Measurements from ENCODE around the gene ZNF22.

The ZNF22 gene

DNA sequence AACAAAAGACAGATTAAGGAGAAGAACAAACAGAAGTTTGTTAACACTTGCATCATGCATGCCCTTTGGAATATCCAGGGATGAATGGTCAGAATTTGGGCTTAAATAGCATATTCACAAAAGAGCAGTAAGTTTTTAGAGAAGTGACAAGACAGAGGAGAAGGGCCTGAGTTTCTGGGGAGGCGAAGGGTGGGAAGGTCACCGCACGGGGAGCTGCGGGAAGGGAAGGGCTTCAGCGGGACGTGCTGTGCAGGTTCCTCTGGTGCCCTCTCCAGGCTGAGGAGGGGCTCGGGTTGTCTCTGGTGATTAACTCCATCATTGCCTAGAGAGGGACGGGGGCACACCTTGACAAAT, 10.4 kb upstream of the ZNF22 start:
- no peak for DNase-seq (ENCODE audit: low spot score)
- TF ChIP-seq CTCF (IDR thresholded peaks at IDR 0.05; ENCODE audit: extremely low read depth, missing control alignments), result no peak

DNA sequence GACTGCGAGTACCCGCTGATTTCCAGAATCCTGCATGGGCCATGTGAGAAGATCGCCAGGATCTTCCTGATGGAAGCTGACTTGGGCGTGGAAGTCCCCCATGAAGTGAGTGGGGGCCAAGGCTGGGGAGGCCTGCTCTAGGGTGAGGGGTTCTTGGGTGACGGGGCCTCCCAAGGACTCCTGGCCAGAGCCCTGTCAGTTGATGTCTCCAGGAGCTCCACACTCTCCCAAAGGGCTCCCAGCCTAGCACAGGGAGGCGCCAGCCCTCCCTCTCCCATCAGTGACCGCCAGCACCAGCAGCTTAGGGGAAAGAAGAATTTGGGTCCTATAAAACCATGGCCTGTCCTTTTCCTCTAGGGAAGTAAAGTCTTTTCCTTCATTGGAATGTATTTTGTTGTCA, 9.8 kb upstream of the ZNF22 start:
- no peak for DNase-seq (ENCODE audit: low spot score)

DNA sequence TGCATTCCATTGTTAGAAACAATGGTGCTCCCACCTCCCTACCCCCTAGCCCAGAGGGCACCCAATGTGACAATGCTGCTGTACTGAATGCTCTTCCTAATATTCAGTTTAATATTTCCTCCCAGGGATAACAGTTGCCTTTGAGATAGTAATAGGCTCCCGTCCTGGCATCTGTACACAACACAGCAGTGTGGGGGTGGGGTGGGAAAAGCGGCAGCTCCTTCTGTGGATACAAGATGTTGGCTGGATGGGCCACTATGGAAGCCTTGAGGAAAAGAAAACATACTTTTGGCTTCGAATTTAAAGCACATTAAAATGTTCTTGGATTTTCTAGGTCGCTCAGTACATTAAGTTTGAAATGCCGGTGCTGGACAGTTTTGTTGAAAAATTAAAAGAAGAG, 9.2 kb upstream of the ZNF22 start:
- no peak for TF ChIP-seq CTCF (IDR thresholded peaks at IDR 0.05; ENCODE audit: extremely low read depth, missing control alignments)
- DNase-seq (ENCODE audit: low spot score), result no peak

More for the DNA sequence above, 9.8 kb upstream of the ZNF22 start:
- no peak for TF ChIP-seq CTCF (IDR thresholded peaks at IDR 0.05; ENCODE audit: extremely low read depth, missing control alignments)

DNA sequence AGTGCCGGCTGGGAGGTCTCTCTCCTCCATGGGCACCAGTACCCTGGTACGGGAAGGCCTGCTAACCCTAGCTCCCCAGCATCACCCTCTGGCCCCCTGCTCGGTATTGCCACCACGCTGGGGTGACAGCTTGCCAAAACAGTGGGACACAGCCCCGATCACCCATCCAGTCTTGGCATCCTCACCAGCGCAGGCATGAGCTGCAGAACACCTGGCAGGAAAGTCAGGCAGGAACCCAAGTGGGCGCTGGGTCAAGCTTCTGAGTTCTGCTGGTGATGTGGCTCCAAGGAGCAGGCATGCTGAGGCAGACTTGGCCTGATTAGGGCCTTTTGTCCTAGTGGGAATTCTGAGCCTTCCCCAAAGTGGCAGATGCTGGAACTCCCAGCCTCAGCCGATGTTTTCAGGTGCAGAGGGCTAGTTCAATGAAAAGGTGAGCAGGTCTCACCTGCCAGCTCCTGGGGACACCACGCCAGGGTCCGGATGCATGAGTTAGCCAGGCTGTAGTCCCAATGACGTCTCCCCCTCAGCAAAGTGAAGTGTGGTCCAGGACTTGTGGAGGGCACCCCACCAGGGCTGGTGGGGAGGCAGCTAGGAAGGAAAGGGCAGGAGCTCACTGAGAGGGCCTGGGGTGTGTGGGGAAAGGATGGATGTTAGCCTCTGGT, 8.5 kb upstream of the ZNF22 start:
- no peak for TF ChIP-seq CTCF (IDR thresholded peaks at IDR 0.05; ENCODE audit: extremely low read depth, missing control alignments)
- no peak for DNase-seq (ENCODE audit: low spot score)

GRCh38 chr10:44992732-44993225, 7.9 kb upstream of the ZNF22 start:
- DNase-seq (ENCODE audit: low spot score), result no peak
- TF ChIP-seq CTCF (IDR thresholded peaks at IDR 0.05; ENCODE audit: extremely low read depth, missing control alignments), result no peak

- DNase-seq (ENCODE audit: low spot score), result no peak
- TF ChIP-seq CTCF (IDR thresholded peaks at IDR 0.05; ENCODE audit: extremely low read depth, missing control alignments), result no peak
Measured at GRCh38 chr10:44993226-44993921, 7.3 kb upstream of the ZNF22 start.

DNA sequence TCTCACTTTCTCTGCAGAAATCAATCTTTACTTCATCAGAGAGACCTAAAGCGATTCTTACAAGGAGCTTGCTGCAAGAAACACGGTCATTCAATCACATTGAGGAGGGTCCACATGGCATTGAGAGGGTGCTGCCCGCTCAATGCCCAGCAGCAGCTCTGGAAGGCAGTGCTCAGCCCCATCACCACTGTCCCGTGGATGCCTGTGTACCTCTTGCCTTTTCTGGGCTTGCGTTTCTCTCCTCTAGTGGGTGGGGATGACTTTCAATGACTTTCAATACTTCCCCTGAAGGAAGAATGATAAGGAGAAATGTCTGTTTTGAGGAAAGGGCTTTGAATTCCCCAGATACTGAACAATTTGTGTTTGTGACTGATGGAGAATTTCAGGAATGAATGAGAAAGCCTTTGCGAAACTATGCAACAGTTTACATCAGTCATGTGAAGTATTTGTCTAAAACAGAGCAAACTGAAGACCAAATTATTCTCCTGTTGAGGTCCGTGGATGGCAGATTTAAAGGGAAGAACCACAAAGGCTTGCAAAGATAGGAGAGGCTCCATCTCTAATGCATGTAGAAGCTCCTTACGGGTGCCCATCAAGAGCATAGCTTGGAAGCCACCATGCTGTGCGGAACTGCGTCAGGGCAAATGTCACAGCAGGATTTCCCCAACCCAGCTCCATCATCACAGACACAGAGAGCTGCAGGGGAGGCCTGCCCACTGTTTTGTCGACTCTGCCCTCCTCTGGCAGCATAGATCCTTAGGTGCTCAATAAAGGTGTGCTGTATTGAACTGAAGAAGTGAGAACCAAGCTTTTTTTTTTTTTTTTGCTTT, 6.6 kb upstream of the ZNF22 start:
- DNase-seq (ENCODE audit: low spot score), result no peak
- TF ChIP-seq CTCF (IDR thresholded peaks at IDR 0.05; ENCODE audit: extremely low read depth, missing control alignments), result no peak

Measured in GM20000 (cell line).